Measurements from ENCODE around the gene TBC1D13.
"Not testable (repeated sequence)": the region's sequence is repeated elsewhere in the genome, so short reads cannot be mapped to it uniquely, and the experiment has no call there.

TBC1D13 gene

DNA sequence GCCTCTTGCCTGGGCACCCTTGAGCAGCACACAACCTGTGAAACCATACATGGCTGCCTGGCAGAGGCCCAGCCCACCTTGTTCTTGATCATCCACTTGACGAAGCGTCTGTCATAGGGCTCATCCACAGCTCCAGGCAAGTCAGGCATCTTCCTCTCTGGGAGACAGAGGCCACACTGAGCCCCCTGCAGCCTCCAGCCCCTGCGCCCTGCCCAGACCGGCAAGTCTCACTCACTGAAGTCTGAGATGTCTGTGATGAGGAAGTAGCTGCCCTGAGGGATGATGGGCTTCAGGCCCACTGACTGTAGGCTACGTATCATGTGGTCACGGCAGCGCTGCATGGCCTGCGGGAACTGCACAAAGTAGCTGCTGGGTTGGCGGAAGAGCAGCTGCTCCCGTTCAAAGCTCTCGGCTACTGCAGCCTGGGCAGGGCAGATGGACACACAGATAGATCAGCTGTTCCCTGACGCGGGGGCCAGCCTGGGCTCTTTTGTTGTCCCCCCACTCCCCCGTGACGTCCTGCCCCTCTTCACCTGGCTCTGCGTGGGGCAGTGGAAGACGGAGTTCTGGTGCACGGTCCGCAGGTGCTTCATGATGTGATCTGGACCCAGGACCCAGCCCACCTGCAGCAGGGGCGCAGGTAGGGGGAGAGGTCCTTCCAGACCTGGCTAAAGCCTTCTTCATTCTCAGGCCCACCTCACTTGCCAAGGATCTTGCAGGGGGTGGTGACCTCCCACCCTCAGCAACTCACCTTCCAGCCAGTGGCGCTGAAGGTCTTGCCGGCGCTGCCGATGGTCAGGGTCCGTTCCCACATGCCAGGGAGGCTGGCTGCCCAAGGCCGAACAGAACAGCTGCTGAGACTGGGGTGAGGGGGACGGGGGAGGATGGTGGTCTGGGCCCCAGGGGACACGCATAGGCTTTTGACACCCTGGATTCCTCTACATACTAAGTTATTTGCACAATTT lies 48.5 kb downstream of the TBC1D13 start:
- H3K27ac ChIP-seq (ENCODE audit: low read length): no peak overlapping the region
- H3K4me1 ChIP-seq (ENCODE audit: control insufficient read depth, insufficient read depth, low read length): no peaks in the 10 kb centered on the region
- no peak overlapping the region for H3K4me3 ChIP-seq (ENCODE audit: low read length in 2 of 2)
- H3K36me3 ChIP-seq (ENCODE audit: control insufficient read depth in 2 of 2, insufficient read depth in 2 of 2, low read length in 2 of 2): no peaks in the 10 kb centered on the region
- H3K9me3 ChIP-seq (ENCODE audit: control insufficient read depth in 2 of 2, low read length in 2 of 2): no peaks in the 10 kb centered on the region
- H3K9ac ChIP-seq (ENCODE audit: low read length in 2 of 2): no peak overlapping the region
- no peaks in the 10 kb centered on the region for H3K27me3 ChIP-seq (ENCODE audit: control insufficient read depth in 1 of 2, insufficient read depth in 2 of 2, low read length in 2 of 2)

DNA sequence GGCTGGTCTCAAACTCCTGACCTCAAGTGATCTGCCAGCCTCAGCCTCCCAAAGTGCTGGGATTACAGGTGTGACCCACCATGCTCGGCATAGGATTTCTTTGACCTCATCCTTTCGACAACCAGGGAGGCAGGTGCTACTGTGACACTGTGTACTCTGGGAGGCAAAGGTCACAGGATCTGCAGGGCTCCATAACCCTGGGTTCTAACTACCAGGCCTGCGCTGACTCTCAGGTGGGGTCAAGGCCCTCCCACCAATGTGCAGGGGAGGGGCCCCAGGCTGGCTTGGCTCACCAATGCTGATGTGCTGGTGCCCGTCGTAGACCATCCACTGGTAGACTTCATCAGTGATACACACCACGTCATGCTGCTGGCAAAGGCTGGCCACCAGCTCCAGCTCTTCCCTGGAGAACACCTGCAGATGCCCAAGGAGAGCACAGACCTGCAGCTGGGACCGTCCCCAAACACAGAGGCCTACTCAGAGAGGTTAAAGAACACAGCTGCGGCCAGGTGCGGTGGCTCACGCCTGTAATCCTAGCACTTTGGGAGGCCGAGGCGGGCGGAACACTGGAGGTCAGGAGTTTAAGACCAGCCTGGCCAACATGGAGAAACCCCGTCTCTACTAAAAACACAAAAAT lies 49.6 kb downstream of the TBC1D13 start:
- Histone ChIP-seq H3K4me1 (ENCODE audit: control insufficient read depth, insufficient read depth, low read length) (no peaks in the 10 kb centered on the region), H3K9ac (ENCODE audit: low read length in 2 of 2) (no peak overlapping the region), H3K36me3 (ENCODE audit: control insufficient read depth in 2 of 2, insufficient read depth in 2 of 2, low read length in 2 of 2) (no peaks in the 10 kb centered on the region), H3K4me3 (ENCODE audit: low read length in 2 of 2) (no peak overlapping the region), H3K27me3 (ENCODE audit: control insufficient read depth in 1 of 2, insufficient read depth in 2 of 2, low read length in 2 of 2) (no peaks in the 10 kb centered on the region), H3K27ac (ENCODE audit: low read length) (no peak overlapping the region), H3K9me3 (ENCODE audit: control insufficient read depth in 2 of 2, low read length in 2 of 2) (no peaks in the 10 kb centered on the region)

DNA sequence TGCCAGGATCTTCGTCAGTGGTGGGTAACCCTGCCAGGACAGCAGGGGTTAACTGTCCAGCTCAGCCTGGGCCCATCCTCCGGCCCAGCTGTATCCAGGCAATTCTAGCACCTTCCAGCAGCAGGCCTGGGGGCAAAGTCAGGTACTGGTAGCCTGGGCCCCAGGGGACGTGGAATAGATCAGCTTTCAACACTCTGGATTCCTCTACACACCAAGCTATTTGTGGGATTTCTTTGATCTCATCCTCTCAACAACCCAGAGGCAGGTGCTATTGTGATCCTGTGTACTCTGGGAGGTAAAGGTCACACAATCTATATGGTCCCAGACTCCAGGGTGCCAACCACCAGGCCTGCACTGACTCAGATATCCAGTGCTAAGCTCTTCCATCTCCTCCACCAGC lies 51.3 kb downstream of the TBC1D13 start:
- no peak overlapping the region for H3K4me3 ChIP-seq (ENCODE audit: low read length in 2 of 2)
- no peaks in the 10 kb centered on the region for H3K9me3 ChIP-seq (ENCODE audit: control insufficient read depth in 2 of 2, low read length in 2 of 2)
- no peaks in the 10 kb centered on the region for H3K27me3 ChIP-seq (ENCODE audit: control insufficient read depth in 1 of 2, insufficient read depth in 2 of 2, low read length in 2 of 2)
- no peaks in the 10 kb centered on the region for H3K4me1 ChIP-seq (ENCODE audit: control insufficient read depth, insufficient read depth, low read length)
- H3K9ac ChIP-seq (ENCODE audit: low read length in 2 of 2): no peak overlapping the region
- H3K36me3 ChIP-seq (ENCODE audit: control insufficient read depth in 2 of 2, insufficient read depth in 2 of 2, low read length in 2 of 2): no peaks in the 10 kb centered on the region
- no peak overlapping the region for H3K27ac ChIP-seq (ENCODE audit: low read length)

DNA sequence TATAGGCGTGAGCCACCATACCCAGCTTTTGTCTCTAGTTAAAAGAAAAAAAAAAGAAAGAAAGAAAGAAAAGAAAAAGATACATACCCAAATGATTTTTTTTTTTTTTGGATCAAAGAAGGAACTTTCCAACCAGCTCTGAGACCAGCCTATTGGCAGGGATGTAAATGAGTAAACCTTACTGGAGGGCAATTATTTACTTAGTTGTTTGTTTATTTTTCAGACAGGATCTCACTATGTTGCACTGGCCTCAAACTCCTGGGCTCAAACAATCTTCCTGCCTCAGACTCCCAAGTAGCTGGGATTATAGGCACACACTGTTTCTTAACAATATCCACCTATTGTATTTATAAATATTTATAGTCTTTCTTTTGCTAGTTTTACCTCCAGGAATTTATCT lies 53.5 kb downstream of the TBC1D13 start:
- Histone ChIP-seq H3K9me3 (ENCODE audit: control insufficient read depth in 2 of 2, low read length in 2 of 2) (no peaks in the 10 kb centered on the region), H3K27me3 (ENCODE audit: control insufficient read depth in 1 of 2, insufficient read depth in 2 of 2, low read length in 2 of 2) (no peaks in the 10 kb centered on the region), H3K9ac (ENCODE audit: low read length in 2 of 2) (no peak overlapping the region), H3K36me3 (ENCODE audit: control insufficient read depth in 2 of 2, insufficient read depth in 2 of 2, low read length in 2 of 2) (no peaks in the 10 kb centered on the region), H3K4me3 (ENCODE audit: low read length in 2 of 2) (no peak overlapping the region), H3K4me1 (ENCODE audit: control insufficient read depth, insufficient read depth, low read length) (no peaks in the 10 kb centered on the region), H3K27ac (ENCODE audit: low read length) (no peak overlapping the region)

DNA sequence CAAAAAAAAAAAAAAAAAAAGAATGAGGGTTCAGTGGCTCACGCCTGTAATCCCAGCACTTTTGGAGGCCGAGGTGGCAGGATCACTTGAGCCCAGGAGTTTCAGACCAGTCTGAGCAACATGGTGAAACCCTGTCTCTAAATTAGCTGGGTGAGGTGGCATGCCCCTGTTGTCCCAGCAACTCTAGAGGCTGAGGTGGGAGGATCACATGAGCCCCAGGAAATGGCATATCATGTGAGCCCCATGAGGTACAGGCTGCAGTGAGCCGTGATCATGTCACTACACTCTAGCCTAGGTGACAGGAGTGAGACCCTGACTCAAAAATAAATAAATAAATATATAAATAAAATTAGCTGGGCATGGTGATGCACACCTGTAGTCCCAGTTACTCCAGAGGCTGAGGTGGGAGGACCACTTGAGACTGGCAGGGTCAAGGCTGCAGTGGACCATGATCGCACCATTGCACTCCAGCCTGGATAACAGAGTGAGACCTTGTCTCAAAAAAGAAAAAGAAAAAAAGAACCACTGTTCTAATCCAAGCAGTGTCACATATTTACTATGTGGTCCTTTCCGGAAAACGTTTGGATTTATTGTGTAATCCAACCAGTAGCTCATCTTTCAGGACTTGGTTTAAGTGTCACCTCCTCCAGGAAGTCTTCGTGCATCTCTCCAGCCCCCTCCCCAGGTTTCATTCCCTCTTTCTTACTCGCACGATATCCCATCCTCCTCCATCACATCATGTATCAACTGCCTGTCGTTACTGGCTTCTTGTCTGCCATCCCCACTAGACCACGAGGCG lies 54.8 kb downstream of the TBC1D13 start:
- no peak overlapping the region for H3K4me3 ChIP-seq (ENCODE audit: low read length in 2 of 2)
- H3K4me1 ChIP-seq (ENCODE audit: control insufficient read depth, insufficient read depth, low read length): no peaks in the 10 kb centered on the region
- H3K27me3 ChIP-seq (ENCODE audit: control insufficient read depth in 1 of 2, insufficient read depth in 2 of 2, low read length in 2 of 2): no peaks in the 10 kb centered on the region
- no peaks in the 10 kb centered on the region for H3K36me3 ChIP-seq (ENCODE audit: control insufficient read depth in 2 of 2, insufficient read depth in 2 of 2, low read length in 2 of 2)
- H3K27ac ChIP-seq (ENCODE audit: low read length): no peak overlapping the region
- no peaks in the 10 kb centered on the region for H3K9me3 ChIP-seq (ENCODE audit: control insufficient read depth in 2 of 2, low read length in 2 of 2)
- H3K9ac ChIP-seq (ENCODE audit: low read length in 2 of 2): no peak overlapping the region

DNA sequence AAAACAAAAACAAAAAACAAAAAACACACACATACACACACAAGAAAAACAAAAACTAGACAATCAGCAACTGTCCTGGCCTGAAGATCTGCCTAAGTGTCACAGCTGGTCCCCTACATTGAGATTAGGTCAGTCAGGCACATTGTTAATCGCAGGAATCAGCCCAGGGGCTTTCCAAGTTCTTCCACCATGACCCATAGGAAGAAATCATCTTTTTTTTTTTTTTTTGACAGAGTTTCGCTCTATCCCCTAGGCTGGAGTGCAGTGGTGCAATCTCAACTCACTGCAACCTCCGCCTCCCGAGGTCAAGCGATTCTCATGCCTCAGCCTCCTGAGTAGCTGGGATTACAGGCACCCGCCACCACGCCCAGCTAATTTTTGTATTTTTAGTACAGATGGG lies 56.1 kb downstream of the TBC1D13 start:
- H3K27me3 ChIP-seq (ENCODE audit: control insufficient read depth in 1 of 2, insufficient read depth in 2 of 2, low read length in 2 of 2); H3K4me3 ChIP-seq (ENCODE audit: low read length in 2 of 2); H3K27ac ChIP-seq (ENCODE audit: low read length); H3K9me3 ChIP-seq (ENCODE audit: control insufficient read depth in 2 of 2, low read length in 2 of 2); H3K9ac ChIP-seq (ENCODE audit: low read length in 2 of 2); H3K4me1 ChIP-seq (ENCODE audit: control insufficient read depth, insufficient read depth, low read length); H3K36me3 ChIP-seq (ENCODE audit: control insufficient read depth in 2 of 2, insufficient read depth in 2 of 2, low read length in 2 of 2): not testable (repeated sequence)

DNA sequence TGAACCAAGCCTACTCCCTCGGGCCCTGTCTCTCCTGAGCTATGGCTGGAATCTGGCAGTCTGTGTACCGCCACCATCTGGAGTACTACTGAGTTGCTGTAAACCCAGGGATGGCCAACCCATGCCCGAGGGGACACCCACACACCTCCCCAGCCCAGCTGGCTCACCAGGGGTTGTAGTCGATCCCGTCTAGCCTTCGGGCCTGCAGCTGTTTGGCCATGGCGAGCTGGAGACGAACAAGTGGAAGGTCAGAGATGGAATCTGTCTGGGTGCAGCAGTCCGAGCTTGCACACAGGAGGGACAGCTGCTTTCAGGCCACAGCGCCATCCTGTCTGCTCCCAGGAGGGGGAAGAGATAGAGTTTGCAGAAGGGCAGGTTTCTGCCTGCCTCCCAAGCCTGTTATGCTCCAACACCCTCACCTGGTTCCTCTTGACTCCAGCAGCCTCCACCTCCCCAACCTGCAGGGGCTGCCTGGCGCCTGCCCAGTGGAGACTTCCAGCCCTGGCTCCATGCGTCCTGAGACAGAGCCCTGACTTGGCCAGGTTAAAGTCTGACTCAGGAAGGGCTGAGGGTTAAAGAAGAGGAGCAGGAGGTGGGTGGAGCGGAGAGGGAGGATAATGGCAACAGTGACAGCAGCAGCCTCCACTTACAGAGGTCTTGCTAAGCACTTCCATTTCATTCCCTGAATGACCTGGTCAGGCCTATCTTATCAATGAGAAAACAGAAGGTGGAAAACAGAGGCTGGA lies 58.3 kb downstream of the TBC1D13 start:
- no peak overlapping the region for H3K4me3 ChIP-seq (ENCODE audit: low read length in 2 of 2)

DNA sequence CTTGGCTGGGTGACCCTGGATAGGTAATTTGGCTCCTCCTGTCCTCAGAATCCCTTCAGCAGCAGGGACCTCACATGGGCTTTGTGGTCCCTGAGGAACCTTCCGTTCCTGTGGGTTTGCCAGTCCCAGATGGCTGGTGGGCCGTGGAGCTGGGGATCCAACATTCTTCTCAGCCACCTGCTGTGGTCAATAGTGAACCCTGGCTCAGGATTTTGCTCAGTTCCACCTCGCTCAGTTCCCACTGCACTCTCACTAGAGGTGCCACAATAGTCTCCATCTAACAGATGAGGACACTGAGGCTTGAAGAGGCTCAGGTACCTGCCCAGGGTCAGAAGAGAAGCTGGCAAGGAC lies 59.6 kb downstream of the TBC1D13 start:
- Histone ChIP-seq H3K27ac (ENCODE audit: low read length) (no peak overlapping the region), H3K9ac (ENCODE audit: low read length in 2 of 2) (no peak overlapping the region), H3K36me3 (ENCODE audit: control insufficient read depth in 2 of 2, insufficient read depth in 2 of 2, low read length in 2 of 2) (no peaks in the 10 kb centered on the region), H3K27me3 (ENCODE audit: control insufficient read depth in 1 of 2, insufficient read depth in 2 of 2, low read length in 2 of 2) (no peaks in the 10 kb centered on the region), H3K4me1 (ENCODE audit: control insufficient read depth, insufficient read depth, low read length) (no peaks in the 10 kb centered on the region), H3K9me3 (ENCODE audit: control insufficient read depth in 2 of 2, low read length in 2 of 2) (peaks cover 0 to 4% of the 10 kb centered on the region in 2 donors), H3K4me3 (ENCODE audit: low read length in 2 of 2) (no peak overlapping the region)

More for the DNA sequence above, 58.3 kb downstream of the TBC1D13 start:
- H3K4me1 ChIP-seq (ENCODE audit: control insufficient read depth, insufficient read depth, low read length): no peaks in the 10 kb centered on the region
- H3K9ac ChIP-seq (ENCODE audit: low read length in 2 of 2): no peak overlapping the region
- peaks cover 0 to 4% of the 10 kb centered on the region in 2 donors for H3K9me3 ChIP-seq (ENCODE audit: control insufficient read depth in 2 of 2, low read length in 2 of 2)
- no peaks in the 10 kb centered on the region for H3K36me3 ChIP-seq (ENCODE audit: control insufficient read depth in 2 of 2, insufficient read depth in 2 of 2, low read length in 2 of 2)
- H3K27ac ChIP-seq (ENCODE audit: low read length): no peak overlapping the region
- H3K27me3 ChIP-seq (ENCODE audit: control insufficient read depth in 1 of 2, insufficient read depth in 2 of 2, low read length in 2 of 2): no peaks in the 10 kb centered on the region

DNA sequence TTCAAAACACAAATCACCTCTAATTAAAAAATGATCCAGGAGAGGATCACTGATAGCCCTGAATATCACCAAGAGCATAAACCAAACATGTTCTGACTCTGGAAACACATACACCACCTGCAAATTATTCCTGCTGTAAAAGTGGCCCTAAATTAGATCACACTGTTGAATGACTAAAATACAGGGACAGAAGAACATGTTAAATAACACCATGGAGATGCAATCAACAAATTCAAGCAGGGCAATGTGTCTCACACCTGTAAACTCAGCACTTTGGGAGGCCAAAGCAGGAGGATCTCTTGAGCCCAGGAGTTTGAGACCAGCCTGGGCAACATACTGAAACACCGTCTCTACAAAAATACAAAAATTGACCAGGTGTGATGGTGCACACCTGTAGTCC lies 60.8 kb downstream of the TBC1D13 start:
- H3K4me1 ChIP-seq (ENCODE audit: control insufficient read depth, insufficient read depth, low read length): no peaks in the 10 kb centered on the region
- no peaks in the 10 kb centered on the region for H3K27me3 ChIP-seq (ENCODE audit: control insufficient read depth in 1 of 2, insufficient read depth in 2 of 2, low read length in 2 of 2)
- H3K9me3 ChIP-seq (ENCODE audit: control insufficient read depth in 2 of 2, low read length in 2 of 2): peaks cover 0 to 4% of the 10 kb centered on the region in 2 donors
- H3K27ac ChIP-seq (ENCODE audit: low read length): no peak overlapping the region
- no peak overlapping the region for H3K4me3 ChIP-seq (ENCODE audit: low read length in 2 of 2)
- no peak overlapping the region for H3K9ac ChIP-seq (ENCODE audit: low read length in 2 of 2)
- H3K36me3 ChIP-seq (ENCODE audit: control insufficient read depth in 2 of 2, insufficient read depth in 2 of 2, low read length in 2 of 2): no peaks in the 10 kb centered on the region

DNA sequence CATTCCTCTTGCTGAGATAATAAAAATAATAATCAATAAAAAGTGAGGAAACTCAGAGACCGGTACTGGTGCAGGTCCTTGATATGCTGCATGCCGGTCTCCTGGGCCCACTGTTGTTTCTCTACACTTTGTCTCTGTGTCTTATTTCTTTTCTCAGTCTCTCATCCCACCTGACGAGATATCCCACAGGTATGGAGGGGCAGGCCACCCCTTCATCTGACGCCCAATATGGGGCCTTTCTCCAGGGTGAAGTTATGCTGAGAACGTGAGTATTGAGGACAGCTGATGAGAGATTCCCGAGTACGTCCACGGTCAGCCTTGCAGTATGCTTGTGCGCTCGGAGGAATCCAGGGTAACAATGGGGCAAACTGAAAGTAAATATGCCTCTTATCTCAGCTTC lies 64.0 kb downstream of the TBC1D13 start:
- H3K36me3 ChIP-seq (ENCODE audit: control insufficient read depth in 2 of 2, insufficient read depth in 2 of 2, low read length in 2 of 2); H3K4me1 ChIP-seq (ENCODE audit: control insufficient read depth, insufficient read depth, low read length); H3K9ac ChIP-seq (ENCODE audit: low read length in 2 of 2); H3K9me3 ChIP-seq (ENCODE audit: control insufficient read depth in 2 of 2, low read length in 2 of 2); H3K27me3 ChIP-seq (ENCODE audit: control insufficient read depth in 1 of 2, insufficient read depth in 2 of 2, low read length in 2 of 2); H3K4me3 ChIP-seq (ENCODE audit: low read length in 2 of 2); H3K27ac ChIP-seq (ENCODE audit: low read length): not testable (repeated sequence)

All from stomach smooth muscle (tissue), 2 donors.